Gastrocnemius medialis (tissue), 4 donors: ENCODE results near the gene FNTB.

Experiments
- POLR2A ChIP-seq, 2 donors: fragments of 450-650 bp; IDR thresholded peaks; one replicate each; pipeline ENCODE4 v1.6.1; 2017; ENCODE audit warnings: antibody characterized with exemption in 2 of 2, mild to moderate bottlenecking in 2 of 2, moderate library complexity in 2 of 2
- TF ChIP-seq, protein P1 (sequence below), 5 experiments: fragments of 450-650 bp in 3 of 5; fragments of 200-600 bp in 2 of 5; sonication (generic) in 2 of 5; IDR thresholded peaks in 4 of 5; conservative IDR thresholded peaks in 1 of 5; 1 replicate in 4 of 5; 2 replicates in 1 of 5; pipeline ENCODE4 v1.5.1; 2016 to 2019; ENCODE audit warnings: antibody characterized with exemption in 5 of 5, mild to moderate bottlenecking in 3 of 5, moderate library complexity in 3 of 5

DNA sequence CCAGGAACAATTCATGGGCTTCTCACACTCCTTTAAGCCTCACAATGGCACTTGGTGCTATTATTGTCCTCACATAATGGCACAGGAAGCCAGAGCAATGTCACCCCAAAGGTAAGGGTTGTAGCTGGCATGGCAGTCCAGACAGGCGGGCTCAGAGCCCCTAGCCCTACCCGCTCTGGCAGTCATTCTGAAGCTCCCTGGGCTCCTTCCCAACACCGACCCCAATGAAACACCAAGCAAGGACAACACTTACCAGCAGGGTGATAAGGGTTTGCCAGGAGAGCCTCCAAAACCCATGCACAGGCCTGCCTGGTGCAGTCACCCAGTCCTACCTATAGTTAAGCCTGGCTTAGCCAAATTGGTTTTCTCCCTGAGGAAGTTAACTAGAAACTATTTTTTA lies 84.8 kb downstream of the FNTB start:
- TF ChIP-seq, protein P1, sequence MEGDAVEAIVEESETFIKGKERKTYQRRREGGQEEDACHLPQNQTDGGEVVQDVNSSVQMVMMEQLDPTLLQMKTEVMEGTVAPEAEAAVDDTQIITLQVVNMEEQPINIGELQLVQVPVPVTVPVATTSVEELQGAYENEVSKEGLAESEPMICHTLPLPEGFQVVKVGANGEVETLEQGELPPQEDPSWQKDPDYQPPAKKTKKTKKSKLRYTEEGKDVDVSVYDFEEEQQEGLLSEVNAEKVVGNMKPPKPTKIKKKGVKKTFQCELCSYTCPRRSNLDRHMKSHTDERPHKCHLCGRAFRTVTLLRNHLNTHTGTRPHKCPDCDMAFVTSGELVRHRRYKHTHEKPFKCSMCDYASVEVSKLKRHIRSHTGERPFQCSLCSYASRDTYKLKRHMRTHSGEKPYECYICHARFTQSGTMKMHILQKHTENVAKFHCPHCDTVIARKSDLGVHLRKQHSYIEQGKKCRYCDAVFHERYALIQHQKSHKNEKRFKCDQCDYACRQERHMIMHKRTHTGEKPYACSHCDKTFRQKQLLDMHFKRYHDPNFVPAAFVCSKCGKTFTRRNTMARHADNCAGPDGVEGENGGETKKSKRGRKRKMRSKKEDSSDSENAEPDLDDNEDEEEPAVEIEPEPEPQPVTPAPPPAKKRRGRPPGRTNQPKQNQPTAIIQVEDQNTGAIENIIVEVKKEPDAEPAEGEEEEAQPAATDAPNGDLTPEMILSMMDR (IDR thresholded peaks at IDR 0.05 in 4 of 5, conservative IDR thresholded peaks at IDR 0.05 in 1 of 5): no peak
- no peak for TF ChIP-seq POLR2A (IDR thresholded peaks at IDR 0.05)
